Measurements from ENCODE around the gene CLSTN2.

DNA sequence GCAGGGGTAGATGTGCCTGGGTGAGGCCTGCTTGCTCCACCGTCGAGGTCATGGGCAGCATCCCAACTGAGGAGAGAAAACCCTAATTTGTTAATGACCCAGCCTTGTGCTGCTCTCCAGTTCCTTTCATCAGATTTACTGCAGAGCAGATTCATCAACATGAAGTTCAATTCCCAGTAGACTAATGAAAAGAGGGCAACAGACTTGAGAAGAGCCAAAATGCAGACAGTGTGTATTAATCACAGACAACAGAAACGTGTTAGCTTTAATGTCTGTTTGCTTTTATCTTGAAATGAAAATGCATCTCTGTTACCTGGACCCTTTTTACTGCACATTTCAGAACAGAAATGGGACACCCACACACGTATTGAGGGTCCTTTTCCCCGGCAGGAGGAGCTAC is 639.4 kb downstream of the CLSTN2 start:
- TF ChIP-seq, protein P1, sequence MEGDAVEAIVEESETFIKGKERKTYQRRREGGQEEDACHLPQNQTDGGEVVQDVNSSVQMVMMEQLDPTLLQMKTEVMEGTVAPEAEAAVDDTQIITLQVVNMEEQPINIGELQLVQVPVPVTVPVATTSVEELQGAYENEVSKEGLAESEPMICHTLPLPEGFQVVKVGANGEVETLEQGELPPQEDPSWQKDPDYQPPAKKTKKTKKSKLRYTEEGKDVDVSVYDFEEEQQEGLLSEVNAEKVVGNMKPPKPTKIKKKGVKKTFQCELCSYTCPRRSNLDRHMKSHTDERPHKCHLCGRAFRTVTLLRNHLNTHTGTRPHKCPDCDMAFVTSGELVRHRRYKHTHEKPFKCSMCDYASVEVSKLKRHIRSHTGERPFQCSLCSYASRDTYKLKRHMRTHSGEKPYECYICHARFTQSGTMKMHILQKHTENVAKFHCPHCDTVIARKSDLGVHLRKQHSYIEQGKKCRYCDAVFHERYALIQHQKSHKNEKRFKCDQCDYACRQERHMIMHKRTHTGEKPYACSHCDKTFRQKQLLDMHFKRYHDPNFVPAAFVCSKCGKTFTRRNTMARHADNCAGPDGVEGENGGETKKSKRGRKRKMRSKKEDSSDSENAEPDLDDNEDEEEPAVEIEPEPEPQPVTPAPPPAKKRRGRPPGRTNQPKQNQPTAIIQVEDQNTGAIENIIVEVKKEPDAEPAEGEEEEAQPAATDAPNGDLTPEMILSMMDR (IDR thresholded peaks at IDR 0.05), result no peak
- no peak for TF ChIP-seq POLR2AphosphoS5 (IDR thresholded peaks at IDR 0.05; ENCODE audit: insufficient read depth in 1 of 2, low read depth in 1 of 2)

Measured in vagina (tissue), 2 donors.